Skeletal muscle satellite cell (primary cell): ENCODE measurements around the gene ATG9B.
A peak's percentile ranks its signal among the peaks of the same experiment; 100 is the strongest.
"Not testable (repeated sequence)": the region's sequence is repeated elsewhere in the genome, so short reads cannot be mapped to it uniquely, and the experiment has no call there.

Source experiments
- H3K27me3 ChIP-seq: 2 replicates; pipeline ENCODE4 v1.7.0; 2013; ENCODE audit warnings: low read length; ENCODE audit not compliant: control insufficient read depth, insufficient read depth
- H3K36me3 ChIP-seq: 2 replicates; pipeline ENCODE4 v1.7.0; 2013; ENCODE audit warnings: mild to moderate bottlenecking, control low read depth, low read length; ENCODE audit not compliant: insufficient read depth
- H3K4me1 ChIP-seq: 2 replicates; pipeline ENCODE4 v1.7.0; 2013; ENCODE audit warnings: low read length; ENCODE audit not compliant: control insufficient read depth, insufficient read depth
- H3K4me2 ChIP-seq: 2 replicates; pipeline ENCODE4 v1.7.0; 2013; ENCODE audit warnings: mild to moderate bottlenecking, low read length
- H3K4me3 ChIP-seq: 2 replicates; pipeline ENCODE4 v1.7.0; 2013; ENCODE audit warnings: low read length
- H3K9ac ChIP-seq: 2 replicates; pipeline ENCODE4 v1.7.0; 2013; ENCODE audit warnings: mild to moderate bottlenecking, low read depth, low read length, moderate library complexity
- H3K9me3 ChIP-seq: replicated peaks from 2 replicates; pipeline ENCODE4 v1.7.0; 2013; ENCODE audit warnings: mild to moderate bottlenecking, control low read depth, low read length

The ATG9B gene

GRCh38 chr7:151017953-151018420 lies 6.3 kb downstream of the ATG9B start:
- H3K4me1 ChIP-seq, result peaks cover 23% of the 10 kb centered on the region
- H3K4me2 ChIP-seq, result peak overlapping the region; percentile 80
- peaks cover 63% of the 10 kb centered on the region for H3K27me3 ChIP-seq
- H3K36me3 ChIP-seq, result no peaks in the 10 kb centered on the region
- H3K9ac ChIP-seq, result no peak overlapping the region
- peak overlapping the region; percentile 56 for H3K4me3 ChIP-seq
- no peaks in the 10 kb centered on the region for H3K9me3 ChIP-seq

GRCh38 chr7:151017370-151017952 lies 6.8 kb downstream of the ATG9B start:
- Histone ChIP-seq H3K36me3 (no peaks in the 10 kb centered on the region), H3K4me2 (peak overlapping the region; percentile 80), H3K27me3 (peaks cover 65% of the 10 kb centered on the region), H3K4me3 (no peak overlapping the region), H3K9me3 (no peaks in the 10 kb centered on the region), H3K9ac (no peak overlapping the region), H3K4me1 (peaks cover 24% of the 10 kb centered on the region)

- Histone ChIP-seq H3K4me2 (no peak overlapping the region), H3K9ac (no peak overlapping the region), H3K36me3 (no peaks in the 10 kb centered on the region), H3K27me3 (peaks cover 66% of the 10 kb centered on the region), H3K4me3 (no peak overlapping the region), H3K9me3 (no peaks in the 10 kb centered on the region), H3K4me1 (peaks cover 24% of the 10 kb centered on the region)
These were observed 7.4 kb downstream of the ATG9B start for GRCh38 chr7:151016942-151017341.

- H3K36me3 ChIP-seq, result no peaks in the 10 kb centered on the region
- no peaks in the 10 kb centered on the region for H3K9me3 ChIP-seq
- H3K4me2 ChIP-seq, result no peak overlapping the region
- H3K27me3 ChIP-seq, result peaks cover 63% of the 10 kb centered on the region
- no peak overlapping the region for H3K9ac ChIP-seq
- H3K4me1 ChIP-seq, result peaks cover 24% of the 10 kb centered on the region
- H3K4me3 ChIP-seq, result no peak overlapping the region
These were observed 7.8 kb downstream of the ATG9B start for GRCh38 chr7:151016505-151016904.

GRCh38 chr7:151015967-151016366 lies 8.3 kb downstream of the ATG9B start:
- Histone ChIP-seq H3K27me3 (peaks cover 58% of the 10 kb centered on the region), H3K4me2 (no peak overlapping the region), H3K9me3 (no peaks in the 10 kb centered on the region), H3K4me3 (no peak overlapping the region), H3K36me3 (no peaks in the 10 kb centered on the region), H3K4me1 (peaks cover 24% of the 10 kb centered on the region), H3K9ac (no peak overlapping the region)

GRCh38 chr7:151014950-151015349 lies 9.3 kb downstream of the ATG9B start:
- Histone ChIP-seq H3K4me3 (no peak overlapping the region), H3K9me3 (no peaks in the 10 kb centered on the region), H3K4me2 (no peak overlapping the region), H3K36me3 (no peaks in the 10 kb centered on the region), H3K9ac (no peak overlapping the region), H3K27me3 (peaks cover 58% of the 10 kb centered on the region), H3K4me1 (peaks cover 24% of the 10 kb centered on the region)

GRCh38 chr7:151013733-151014497 lies 10.4 kb downstream of the ATG9B start:
- Histone ChIP-seq H3K4me1 (peaks cover 23% of the 10 kb centered on the region), H3K9ac (peak overlapping the region; percentile 55), H3K4me2 (peak overlapping the region; percentile 93), H3K27me3 (peaks cover 52% of the 10 kb centered on the region), H3K4me3 (peak overlapping the region; percentile 71), H3K36me3 (no peaks in the 10 kb centered on the region), H3K9me3 (no peaks in the 10 kb centered on the region)

- no peak overlapping the region for H3K4me3 ChIP-seq
- no peaks in the 10 kb centered on the region for H3K9me3 ChIP-seq
- H3K27me3 ChIP-seq, result peaks cover 46% of the 10 kb centered on the region
- H3K36me3 ChIP-seq, result no peaks in the 10 kb centered on the region
- H3K4me1 ChIP-seq, result peaks cover 18% of the 10 kb centered on the region
- H3K9ac ChIP-seq, result no peak overlapping the region
- peak overlapping the region; percentile 93 for H3K4me2 ChIP-seq
These were observed 10.9 kb downstream of the ATG9B start for GRCh38 chr7:151013356-151013732.

- Histone ChIP-seq H3K36me3 (no peaks in the 10 kb centered on the region), H3K4me1 (peaks cover 14% of the 10 kb centered on the region), H3K4me3 (no peak overlapping the region), H3K4me2 (peak overlapping the region; percentile 93), H3K9me3 (no peaks in the 10 kb centered on the region), H3K27me3 (peaks cover 44% of the 10 kb centered on the region), H3K9ac (no peak overlapping the region)
These were observed 11.4 kb downstream of the ATG9B start for GRCh38 chr7:151012911-151013347.

- H3K4me2 ChIP-seq, result no peak overlapping the region
- no peaks in the 10 kb centered on the region for H3K9me3 ChIP-seq
- H3K4me1 ChIP-seq, result peaks cover 12% of the 10 kb centered on the region
- no peak overlapping the region for H3K9ac ChIP-seq
- H3K27me3 ChIP-seq, result peaks cover 41% of the 10 kb centered on the region
- no peak overlapping the region for H3K4me3 ChIP-seq
- H3K36me3 ChIP-seq, result no peaks in the 10 kb centered on the region
These were observed 12.1 kb downstream of the ATG9B start for GRCh38 chr7:151012031-151012692.

- H3K36me3 ChIP-seq, H3K9me3 ChIP-seq, H3K9ac ChIP-seq, H3K4me2 ChIP-seq, H3K4me3 ChIP-seq: not testable (repeated sequence)
- Histone ChIP-seq H3K27me3 (peaks cover 42% of the 10 kb centered on the region), H3K4me1 (peaks cover 12% of the 10 kb centered on the region)
These were observed 12.7 kb downstream of the ATG9B start for GRCh38 chr7:151011616-151012015.
